GM18861 (cell line): ENCODE measurements around the gene HOXC9.

Source experiments
- ATAC-seq: cut with Tn5 transposase; IDR thresholded peaks from one replicate; pipeline ENCODE4 v1.9.1; 2021; ENCODE audit not compliant: unreplicated experiment

HOXC9 gene

GRCh38 chr12:54011665-54012532 lies 11.9 kb downstream of the HOXC9 start:
- ATAC-seq = no peak

- no peak for ATAC-seq
These were observed 12.9 kb downstream of the HOXC9 start for GRCh38 chr12:54012631-54013409.

GRCh38 chr12:54014377-54015017 lies 14.5 kb downstream of the HOXC9 start:
- no peak for ATAC-seq

GRCh38 chr12:54015018-54015931 lies 15.3 kb downstream of the HOXC9 start:
- ATAC-seq = no peak

GRCh38 chr12:54016051-54016450 lies 16.1 kb downstream of the HOXC9 start:
- ATAC-seq = no peak

- ATAC-seq = no peak
These were observed 16.6 kb downstream of the HOXC9 start for GRCh38 chr12:54016478-54016964.

GRCh38 chr12:54017027-54017788 lies 17.2 kb downstream of the HOXC9 start:
- ATAC-seq = peak; percentile 15

- peak; percentile 65 for ATAC-seq
These were observed 18.0 kb downstream of the HOXC9 start for GRCh38 chr12:54017878-54018467.

GRCh38 chr12:54018468-54018984 lies 18.6 kb downstream of the HOXC9 start:
- no peak for ATAC-seq

GRCh38 chr12:54019091-54019811 lies 19.3 kb downstream of the HOXC9 start:
- ATAC-seq = no peak

- ATAC-seq = no peak
These were observed 20.1 kb downstream of the HOXC9 start for GRCh38 chr12:54019924-54020590.

GRCh38 chr12:54020591-54021405 lies 20.8 kb downstream of the HOXC9 start:
- no peak for ATAC-seq

- no peak for ATAC-seq
These were observed 21.6 kb downstream of the HOXC9 start for GRCh38 chr12:54021432-54022013.

- ATAC-seq = no peak
These were observed 23.3 kb downstream of the HOXC9 start for GRCh38 chr12:54022960-54023884.

GRCh38 chr12:54024127-54024526 lies 24.2 kb downstream of the HOXC9 start:
- no peak for ATAC-seq
